ENCODE measurements around the gene CRNN. TPM values are rescaled to one million over a fixed set of nuclear protein-coding genes. Genes with fewer than 3 reads are reported as not detected.

Gene CRNN
- total RNA-seq, 6 experiments from 2014 or later: not detected

GRCh38 chr1:152392909-152393308 is 21.2 kb downstream of the CRNN start:
- Mint-ChIP-seq H3K27me3 (ENCODE audit: insufficient read depth) (peaks cover 1% of the 10 kb centered on the region; the same call in 1 of the 2 replicates), H3K9me3 (peaks cover 10% of the 10 kb centered on the region), H3K4me1 (ENCODE audit: low read depth) (no peaks in the 10 kb centered on the region), H3K27ac (no peak overlapping the region), H3K4me3 (no peak overlapping the region), H3K36me3 (ENCODE audit: low read depth) (no peaks in the 10 kb centered on the region)
- TF ChIP-seq, protein P1, sequence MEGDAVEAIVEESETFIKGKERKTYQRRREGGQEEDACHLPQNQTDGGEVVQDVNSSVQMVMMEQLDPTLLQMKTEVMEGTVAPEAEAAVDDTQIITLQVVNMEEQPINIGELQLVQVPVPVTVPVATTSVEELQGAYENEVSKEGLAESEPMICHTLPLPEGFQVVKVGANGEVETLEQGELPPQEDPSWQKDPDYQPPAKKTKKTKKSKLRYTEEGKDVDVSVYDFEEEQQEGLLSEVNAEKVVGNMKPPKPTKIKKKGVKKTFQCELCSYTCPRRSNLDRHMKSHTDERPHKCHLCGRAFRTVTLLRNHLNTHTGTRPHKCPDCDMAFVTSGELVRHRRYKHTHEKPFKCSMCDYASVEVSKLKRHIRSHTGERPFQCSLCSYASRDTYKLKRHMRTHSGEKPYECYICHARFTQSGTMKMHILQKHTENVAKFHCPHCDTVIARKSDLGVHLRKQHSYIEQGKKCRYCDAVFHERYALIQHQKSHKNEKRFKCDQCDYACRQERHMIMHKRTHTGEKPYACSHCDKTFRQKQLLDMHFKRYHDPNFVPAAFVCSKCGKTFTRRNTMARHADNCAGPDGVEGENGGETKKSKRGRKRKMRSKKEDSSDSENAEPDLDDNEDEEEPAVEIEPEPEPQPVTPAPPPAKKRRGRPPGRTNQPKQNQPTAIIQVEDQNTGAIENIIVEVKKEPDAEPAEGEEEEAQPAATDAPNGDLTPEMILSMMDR (IDR thresholded peaks at IDR 0.05): no peak
- no peak for DNase-seq

DNA sequence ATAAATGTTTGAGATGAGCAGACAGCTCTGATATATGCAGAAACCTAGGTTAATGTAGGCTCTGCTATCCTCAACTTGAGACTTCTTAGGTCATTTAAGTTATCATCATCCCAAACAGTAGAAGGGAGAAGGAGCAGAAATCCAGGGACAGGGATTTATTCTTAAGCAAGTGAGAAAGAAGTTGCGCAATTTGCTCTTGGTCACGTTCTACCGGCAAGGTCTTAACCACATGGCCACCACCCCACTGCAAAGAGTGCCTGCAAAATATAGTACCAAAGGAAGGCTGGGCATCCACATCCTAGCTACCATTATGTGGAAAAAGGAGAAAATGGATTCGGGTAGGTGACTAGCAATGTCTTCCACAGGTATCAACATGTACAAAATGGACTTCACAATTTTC is 25.2 kb downstream of the CRNN start:
- TF ChIP-seq, protein P1 (IDR thresholded peaks at IDR 0.05): no peak
- Mint-ChIP-seq H3K36me3 (ENCODE audit: low read depth) (no peaks in the 10 kb centered on the region), H3K9me3 (peaks cover 18% of the 10 kb centered on the region), H3K4me3 (no peak overlapping the region), H3K4me1 (ENCODE audit: low read depth) (no peaks in the 10 kb centered on the region), H3K27me3 (ENCODE audit: insufficient read depth) (no peaks in the 10 kb centered on the region), H3K27ac (no peak overlapping the region)
- DNase-seq: no peak

DNA sequence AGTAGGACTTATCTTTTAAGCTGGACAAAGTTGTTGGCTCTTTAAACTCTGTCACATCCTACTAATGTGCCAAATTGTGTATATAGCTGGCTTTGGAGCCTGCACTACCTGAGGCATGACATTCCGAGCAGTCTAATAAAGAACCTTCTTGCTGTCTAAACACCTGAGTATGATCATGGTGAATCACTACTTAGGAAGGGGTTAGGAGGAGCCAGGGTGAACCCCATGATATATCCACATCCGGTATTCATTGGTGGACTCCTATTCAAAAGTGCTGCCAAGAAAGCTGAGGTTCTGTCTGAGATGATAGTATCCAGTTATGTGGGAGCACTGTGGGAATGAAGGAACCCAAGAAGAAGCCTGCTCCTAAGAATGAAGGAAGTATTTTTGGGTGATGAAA is 27.1 kb downstream of the CRNN start:
- H3K4me1 Mint-ChIP-seq (ENCODE audit: low read depth): no peaks in the 10 kb centered on the region
- no peaks in the 10 kb centered on the region for H3K36me3 Mint-ChIP-seq (ENCODE audit: low read depth)
- peaks cover 18% of the 10 kb centered on the region for H3K9me3 Mint-ChIP-seq
- TF ChIP-seq, protein P1 (IDR thresholded peaks at IDR 0.05): no peak
- no peak overlapping the region for H3K4me3 Mint-ChIP-seq
- no peaks in the 10 kb centered on the region; the same call in 1 of the 2 replicates for H3K27me3 Mint-ChIP-seq (ENCODE audit: insufficient read depth)
- no peak for DNase-seq
- no peak overlapping the region for H3K27ac Mint-ChIP-seq

DNA sequence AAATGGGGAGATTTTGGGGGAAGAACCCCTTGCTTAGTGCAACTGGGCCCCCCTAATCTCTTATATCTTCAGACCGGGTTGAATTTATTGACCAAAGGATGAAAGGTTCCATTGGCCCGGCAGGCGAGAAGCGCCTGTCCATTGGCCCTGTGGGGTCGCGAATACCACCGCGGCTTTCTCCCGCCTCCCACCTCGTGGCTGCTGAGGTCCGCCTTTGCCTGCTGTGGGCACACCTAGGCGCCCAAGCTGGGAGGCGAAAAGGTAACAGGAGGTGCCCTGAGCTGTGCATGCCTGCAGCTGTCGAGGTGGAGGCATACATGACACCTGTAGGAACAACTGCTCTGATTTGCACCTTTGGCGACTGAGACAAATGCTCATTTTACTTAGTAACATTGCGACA is 33.1 kb downstream of the CRNN start:
- H3K36me3 Mint-ChIP-seq (ENCODE audit: low read depth): no peaks in the 10 kb centered on the region
- no peak overlapping the region for H3K4me3 Mint-ChIP-seq
- no peak overlapping the region for H3K27ac Mint-ChIP-seq
- H3K27me3 Mint-ChIP-seq (ENCODE audit: insufficient read depth): no peaks in the 10 kb centered on the region; the same call in 1 of the 2 replicates
- DNase-seq: no peak
- no peaks in the 10 kb centered on the region for H3K4me1 Mint-ChIP-seq (ENCODE audit: low read depth)
- TF ChIP-seq, protein P1 (IDR thresholded peaks at IDR 0.05): no peak
- H3K9me3 Mint-ChIP-seq: peaks cover 5% of the 10 kb centered on the region; the same call in 1 of the 2 replicates

- no peaks in the 10 kb centered on the region for H3K36me3 Mint-ChIP-seq (ENCODE audit: low read depth)
- no peak overlapping the region for H3K27ac Mint-ChIP-seq
- H3K4me3 Mint-ChIP-seq: no peak overlapping the region
- H3K9me3 Mint-ChIP-seq: peaks cover 7% of the 10 kb centered on the region; the same call in 1 of the 2 replicates
- no peaks in the 10 kb centered on the region for H3K4me1 Mint-ChIP-seq (ENCODE audit: low read depth)
- TF ChIP-seq, protein P1 (IDR thresholded peaks at IDR 0.05): no peak
- no peak for DNase-seq
- no peaks in the 10 kb centered on the region; the same call in none of the 2 replicates for H3K27me3 Mint-ChIP-seq (ENCODE audit: insufficient read depth)
Observed at GRCh38 chr1:152374451-152374850, 39.6 kb downstream of the CRNN start.

DNA sequence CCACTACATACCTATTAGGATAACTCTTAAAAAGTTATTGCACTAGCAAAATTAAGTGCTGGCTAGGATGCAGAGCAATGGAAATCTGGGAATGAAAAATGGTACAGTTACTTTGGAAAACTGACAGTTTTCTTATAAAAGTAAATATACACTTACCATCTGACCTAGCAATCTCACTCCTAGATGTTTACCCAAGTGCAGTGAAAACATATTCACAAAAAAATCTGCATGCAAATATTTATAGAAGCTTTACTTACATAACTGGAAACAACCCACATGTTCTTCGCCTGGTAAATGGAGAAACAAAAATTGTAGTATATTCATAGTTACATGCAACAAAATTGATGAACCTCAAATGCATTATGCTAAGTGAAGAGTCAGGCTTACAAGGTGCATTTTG is 41.4 kb downstream of the CRNN start:
- Mint-ChIP-seq H3K4me3 (no peak overlapping the region), H3K36me3 (ENCODE audit: low read depth) (no peaks in the 10 kb centered on the region), H3K27me3 (ENCODE audit: insufficient read depth) (no peaks in the 10 kb centered on the region; the same call in none of the 2 replicates), H3K27ac (no peak overlapping the region), H3K9me3 (peaks cover 17% of the 10 kb centered on the region), H3K4me1 (ENCODE audit: low read depth) (no peaks in the 10 kb centered on the region)
- TF ChIP-seq, protein P1 (IDR thresholded peaks at IDR 0.05): no peak
- no peak for DNase-seq

All from HFFc6 (cell line).